Thyroid gland (tissue), 4 donors: ENCODE data around the gene NYNRIN. TPM values are rescaled to one million over a fixed set of nuclear protein-coding genes. Genes with fewer than 3 reads are reported as not detected.
A peak's percentile ranks its signal among the peaks of the same experiment; 100 is the strongest.
"Not testable (repeated sequence)": the region's sequence is repeated elsewhere in the genome, so short reads cannot be mapped to it uniquely, and the experiment has no call there.

Source experiments
- DNase-seq, 2 donors: peaks; one replicate each; pipeline ENCODE4 v3.0.0-alpha.2; 2019
- H3K27ac ChIP-seq, 3 donors: fragments of 200-600 bp; sonication (generic); 1 replicate in 2 of 3; 2 replicates in 1 of 3; pipeline ENCODE4 v1.5.1; 2016 to 2019; ENCODE audit warnings: mild to moderate bottlenecking in 1 of 3, moderate library complexity in 1 of 3
- H3K27me3 ChIP-seq: fragments of 200-600 bp; sonication (generic); one replicate; pipeline ENCODE4 v1.5.1; 2019
- H3K36me3 ChIP-seq, 2 donors: fragments of 200-600 bp; sonication (generic); one replicate each; pipeline ENCODE4 v1.5.1; 2016 to 2019
- H3K4me1 ChIP-seq, 2 donors: fragments of 200-600 bp; sonication (generic); one replicate each; pipeline ENCODE4 v1.5.1; 2017 to 2019
- H3K4me3 ChIP-seq, 3 donors: fragments of 200-600 bp; sonication (generic); replicated peaks in 1 of 3; 1 replicate in 2 of 3; 2 replicates in 1 of 3; pipeline ENCODE4 v1.5.1; 2016; ENCODE audit warnings: mild to moderate bottlenecking in 1 of 3
- H3K9me3 ChIP-seq: fragments of 200-600 bp; sonication (generic); one replicate; pipeline ENCODE4 v1.5.1; 2017
- POLR2A ChIP-seq, 2 donors: fragments of 450-650 bp; IDR thresholded peaks; one replicate each; pipeline ENCODE4 v1.6.1; 2017; ENCODE audit warnings: antibody characterized with exemption in 2 of 2, mild to moderate bottlenecking in 2 of 2, moderate library complexity in 1 of 2
- WGBS, 2 donors: methylation state at CpG; one replicate each; pipeline ENCODE4 v1.1.5; 2017; 5-methylcytosine and 5-hydroxymethylcytosine counted together
- intact Hi-C: fragments of 100-400 bp; cut with DNase I; formaldehyde crosslinking; loops from one replicate; pipeline ENCODE4 v1.15.1; 2023
- total RNA-seq, 4 donors: library from RNA; depleted of rRNA; stranded (reverse); fragments of >200 nt; gene quantifications; one replicate each; pipeline ENCODE4 v1.2.3, GENCODE V29; 2016
- TF ChIP-seq, protein P1 (sequence below), 6 experiments: fragments of 200-600 bp in 3 of 6; fragments of 450-650 bp in 3 of 6; sonication (generic) in 3 of 6; IDR thresholded peaks; one replicate each; pipeline ENCODE4 v1.5.1; 2016 to 2019; ENCODE audit warnings: antibody characterized with exemption in 6 of 6, mild to moderate bottlenecking in 2 of 6, inconsistent platforms in 1 of 6, moderate library complexity in 1 of 6

The NYNRIN gene
- total RNA-seq, 4 donors from 2014 or later, result 11.7 to 19.9 (median 12.3) TPM

- no peaks in the 10 kb centered on the region for H3K9me3 ChIP-seq
- H3K27ac ChIP-seq, result peak overlapping the region; percentile 84 to 95 (median 94)
- TF ChIP-seq POLR2A (IDR thresholded peaks at IDR 0.05), result no peak
- TF ChIP-seq, protein P1, sequence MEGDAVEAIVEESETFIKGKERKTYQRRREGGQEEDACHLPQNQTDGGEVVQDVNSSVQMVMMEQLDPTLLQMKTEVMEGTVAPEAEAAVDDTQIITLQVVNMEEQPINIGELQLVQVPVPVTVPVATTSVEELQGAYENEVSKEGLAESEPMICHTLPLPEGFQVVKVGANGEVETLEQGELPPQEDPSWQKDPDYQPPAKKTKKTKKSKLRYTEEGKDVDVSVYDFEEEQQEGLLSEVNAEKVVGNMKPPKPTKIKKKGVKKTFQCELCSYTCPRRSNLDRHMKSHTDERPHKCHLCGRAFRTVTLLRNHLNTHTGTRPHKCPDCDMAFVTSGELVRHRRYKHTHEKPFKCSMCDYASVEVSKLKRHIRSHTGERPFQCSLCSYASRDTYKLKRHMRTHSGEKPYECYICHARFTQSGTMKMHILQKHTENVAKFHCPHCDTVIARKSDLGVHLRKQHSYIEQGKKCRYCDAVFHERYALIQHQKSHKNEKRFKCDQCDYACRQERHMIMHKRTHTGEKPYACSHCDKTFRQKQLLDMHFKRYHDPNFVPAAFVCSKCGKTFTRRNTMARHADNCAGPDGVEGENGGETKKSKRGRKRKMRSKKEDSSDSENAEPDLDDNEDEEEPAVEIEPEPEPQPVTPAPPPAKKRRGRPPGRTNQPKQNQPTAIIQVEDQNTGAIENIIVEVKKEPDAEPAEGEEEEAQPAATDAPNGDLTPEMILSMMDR (IDR thresholded peaks at IDR 0.05), result no peak
- 84 to 90% methylated on average over 13 to 15 of the region's 20 CpGs for WGBS, 2 donors
- no peaks in the 10 kb centered on the region for H3K36me3 ChIP-seq
- intact Hi-C loops, result loop anchor here (5.0 kb wide), 1 partner anchor 37 kb away; no protein-coding TSS in a partner anchor
- H3K4me1 ChIP-seq, result peaks cover 17 to 19% of the 10 kb centered on the region in 2 donors
- DNase-seq, result no peak
- H3K4me3 ChIP-seq, result peak overlapping the region in 1 of 3 donors; percentile 80
- no peaks in the 10 kb centered on the region for H3K27me3 ChIP-seq
These were observed 29.3 kb upstream of the NYNRIN start for GRCh38 chr14:24369463-24369862.

- 77 to 82% methylated on average over 8 to 25 of the region's 32 CpGs for WGBS, 2 donors
- no peaks in the 10 kb centered on the region for H3K36me3 ChIP-seq
These were observed 28.7 kb upstream of the NYNRIN start for GRCh38 chr14:24369907-24370687.

GRCh38 chr14:24370748-24371147 is 28.1 kb upstream of the NYNRIN start:
- Histone ChIP-seq H3K36me3 (no peaks in the 10 kb centered on the region), H3K27ac (no peak overlapping the region), H3K4me3 (no peak overlapping the region), H3K4me1 (peaks cover 8 to 10% of the 10 kb centered on the region in 2 donors), H3K27me3 (no peaks in the 10 kb centered on the region), H3K9me3 (no peaks in the 10 kb centered on the region)
- no peak for DNase-seq
- 70 to 74% methylated on average over 1 of the region's 1 CpG for WGBS, 2 donors
- intact Hi-C loops, result no loop called here
- TF ChIP-seq POLR2A (IDR thresholded peaks at IDR 0.05), result no peak
- TF ChIP-seq, protein P1 (IDR thresholded peaks at IDR 0.05), result no peak

More at GRCh38 chr14:24369907-24370687, 28.7 kb upstream of the NYNRIN start:
- Histone ChIP-seq H3K4me1 (peaks cover 14 to 15% of the 10 kb centered on the region in 2 donors), H3K9me3 (no peaks in the 10 kb centered on the region), H3K4me3 (no peak overlapping the region), H3K27ac (peak overlapping the region in 1 of 3 donors; percentile 28), H3K27me3 (no peaks in the 10 kb centered on the region)
- TF ChIP-seq, protein P1 (IDR thresholded peaks at IDR 0.05), result no peak
- no peak for TF ChIP-seq POLR2A (IDR thresholded peaks at IDR 0.05)
- DNase-seq, result no peak
- intact Hi-C loops, result loop anchor here (5.0 kb wide), 1 partner anchor 38 kb away; no protein-coding TSS in a partner anchor

DNA sequence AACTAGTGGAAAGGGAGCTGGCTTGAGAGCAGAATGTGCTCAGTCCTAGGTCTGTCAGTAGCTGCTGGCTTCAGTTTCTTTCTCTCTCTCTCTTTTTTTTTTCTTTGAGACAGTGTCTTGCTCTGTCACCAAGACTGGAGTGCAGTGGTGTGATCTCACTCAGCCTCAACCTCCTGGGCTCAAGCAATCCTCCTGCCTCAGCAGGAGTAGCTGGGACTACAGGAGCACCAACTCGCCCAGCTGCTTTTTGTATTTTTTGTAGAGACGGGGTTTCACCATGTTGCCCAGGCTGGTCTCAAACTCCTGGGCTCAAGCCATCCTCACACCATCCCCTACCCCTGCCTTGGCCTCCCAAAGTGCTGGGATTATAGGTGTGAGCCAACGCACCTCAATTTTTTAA is 27.2 kb upstream of the NYNRIN start:
- H3K4me1 ChIP-seq, H3K27ac ChIP-seq, H3K4me3 ChIP-seq, H3K27me3 ChIP-seq, intact Hi-C loops, H3K36me3 ChIP-seq, DNase-seq, H3K9me3 ChIP-seq: not testable (repeated sequence)
- WGBS, 2 donors, result 89% methylated on average over 3 of the region's 3 CpGs

DNA sequence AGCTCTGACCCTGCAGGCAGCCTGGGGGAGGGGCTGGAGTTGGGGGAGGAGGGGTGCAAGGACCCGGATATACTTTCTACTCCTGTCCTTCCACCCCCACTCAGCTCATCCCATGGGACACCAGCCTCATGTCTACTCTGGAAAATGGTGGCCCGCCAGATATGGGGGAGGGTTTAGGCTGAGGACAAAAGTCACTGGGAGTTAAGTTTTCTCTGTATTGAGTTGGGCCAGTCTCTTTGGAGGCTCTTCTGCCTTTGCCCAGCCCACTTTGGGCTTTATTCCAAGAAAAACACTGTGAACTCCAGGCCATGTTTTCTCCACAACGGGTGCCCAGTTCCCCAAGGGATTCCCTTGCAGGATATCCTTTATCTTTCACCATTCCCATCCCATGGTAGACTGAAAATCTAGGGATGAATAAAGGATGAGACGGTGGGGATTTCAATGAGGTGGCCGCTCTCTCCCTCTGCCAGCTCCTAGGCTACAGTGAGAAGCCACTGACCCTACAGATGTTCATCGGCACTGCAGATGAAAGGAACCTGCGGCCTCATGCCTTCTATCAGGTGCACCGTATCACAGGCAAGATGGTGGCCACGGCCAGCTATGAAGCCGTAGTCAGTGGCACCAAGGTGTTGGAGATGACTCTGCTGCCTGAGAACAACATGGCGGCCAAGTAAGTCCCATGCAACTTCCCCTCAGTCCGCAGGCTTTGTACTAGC is 25.9 kb upstream of the NYNRIN start:
- Histone ChIP-seq H3K27me3 (no peaks in the 10 kb centered on the region), H3K4me1 (peaks cover 3 to 18% of the 10 kb centered on the region in 2 donors), H3K4me3 (no peak overlapping the region), H3K27ac (no peak overlapping the region), H3K36me3 (no peaks in the 10 kb centered on the region), H3K9me3 (no peaks in the 10 kb centered on the region)
- no peak for TF ChIP-seq POLR2A (IDR thresholded peaks at IDR 0.05)
- TF ChIP-seq, protein P1 (IDR thresholded peaks at IDR 0.05), result no peak
- intact Hi-C loops, result no loop called here
- DNase-seq, result no peak
- WGBS, 2 donors, result 74 to 84% methylated on average over 11 to 12 of the region's 12 CpGs
